ENCODE results near the gene SLC35F4. TPM values are rescaled to one million over a fixed set of nuclear protein-coding genes. Genes with fewer than 3 reads are reported as not detected.

The SLC35F4 gene
- total RNA-seq, 2 donors from 2014 or later, result not detected

DNA sequence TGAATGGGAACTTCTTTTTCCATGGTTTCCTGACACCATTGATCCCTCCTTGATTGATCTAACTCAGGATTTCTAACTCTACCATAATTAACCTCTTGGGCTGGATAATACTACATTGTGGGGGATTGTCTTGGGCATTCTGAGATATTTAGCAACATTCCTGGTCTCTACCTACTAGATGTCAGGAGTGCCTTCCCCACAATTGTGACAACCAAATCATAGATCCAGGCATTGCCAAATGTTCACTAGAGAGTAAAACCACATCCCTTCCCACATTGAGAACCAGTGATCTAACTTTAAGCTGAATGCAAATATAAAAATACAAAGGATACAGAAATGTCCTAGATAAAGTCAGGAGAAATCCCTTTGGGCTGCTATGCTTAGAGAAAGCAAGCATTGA lies 335.3 kb downstream of the SLC35F4 start:
- no peaks in the 10 kb centered on the region for H3K4me1 Mint-ChIP-seq
- DNase-seq (no peak), ATAC-seq (no peak)
- no peaks in the 10 kb centered on the region for H3K36me3 Mint-ChIP-seq (ENCODE audit: low read depth)
- no peak overlapping the region for H3K4me3 Mint-ChIP-seq
- H3K27me3 Mint-ChIP-seq, result peaks cover 11% of the 10 kb centered on the region
- no peaks in the 10 kb centered on the region for H3K9me3 ChIP-seq (ENCODE audit: control insufficient read depth, low read length, poor library complexity, severe bottlenecking)
- H3K27ac Mint-ChIP-seq, result no peak overlapping the region

DNA sequence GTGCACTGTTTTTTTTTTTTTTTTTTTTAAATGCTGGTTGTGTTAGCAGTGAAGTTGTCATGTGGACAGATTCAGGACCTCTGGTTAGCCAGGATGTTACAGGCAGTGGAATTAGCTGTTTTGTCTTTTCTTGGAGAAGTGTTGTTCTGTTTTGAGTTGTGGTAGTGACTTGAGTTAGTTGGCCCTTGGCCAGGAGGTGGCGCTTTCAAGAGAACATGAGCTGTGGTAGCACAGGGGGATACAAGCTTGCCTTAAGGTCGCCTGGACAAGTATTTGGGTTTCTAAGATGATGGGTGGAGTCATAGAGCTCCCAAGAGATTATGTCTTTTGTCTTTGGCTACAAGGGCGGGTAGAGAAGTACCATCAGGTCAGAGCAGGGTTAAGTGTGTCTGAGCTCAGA lies 338.9 kb downstream of the SLC35F4 start:
- ATAC-seq, result no peak
- no peaks in the 10 kb centered on the region for H3K4me1 Mint-ChIP-seq
- H3K27ac Mint-ChIP-seq, result no peak overlapping the region
- H3K9me3 ChIP-seq (ENCODE audit: control insufficient read depth, low read length, poor library complexity, severe bottlenecking), result peaks cover 4% of the 10 kb centered on the region
- H3K4me3 Mint-ChIP-seq, result no peak overlapping the region
- H3K27me3 Mint-ChIP-seq, result peaks cover 11% of the 10 kb centered on the region
- no peak for DNase-seq
- no peaks in the 10 kb centered on the region for H3K36me3 Mint-ChIP-seq (ENCODE audit: low read depth)

DNA sequence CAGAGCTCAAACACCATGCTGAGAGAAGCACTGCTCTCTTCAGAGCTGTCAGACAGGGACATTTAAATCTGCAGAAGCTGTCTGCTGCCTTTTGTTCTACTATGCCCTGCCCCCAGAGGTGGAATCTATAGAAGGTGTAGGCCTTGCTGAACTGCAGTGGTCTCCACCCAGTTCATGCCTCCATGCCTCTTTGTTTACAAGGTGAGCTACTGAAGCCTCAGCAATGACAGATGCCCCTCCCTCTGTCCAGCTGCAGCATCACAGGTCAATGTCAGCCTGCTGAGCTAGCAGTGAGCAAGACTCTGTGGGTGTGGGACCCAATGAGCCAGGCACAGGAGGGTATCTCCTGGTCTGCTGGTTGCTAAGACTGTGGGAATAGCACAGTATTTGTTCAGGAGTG lies 346.8 kb downstream of the SLC35F4 start:
- Mint-ChIP-seq H3K4me1 (no peaks in the 10 kb centered on the region), H3K27ac (no peak overlapping the region), H3K36me3 (ENCODE audit: low read depth) (no peaks in the 10 kb centered on the region), H3K4me3 (no peak overlapping the region), H3K27me3 (no peaks in the 10 kb centered on the region)
- DNase-seq (no peak), ATAC-seq (no peak)
- peaks cover 4% of the 10 kb centered on the region for H3K9me3 ChIP-seq (ENCODE audit: control insufficient read depth, low read length, poor library complexity, severe bottlenecking)

Measured in T-helper 17 cell (primary cell).